ENCODE data around the gene CIRBP. TPM values are rescaled to one million over a fixed set of nuclear protein-coding genes. Genes with fewer than 3 reads are reported as not detected.

Gene CIRBP
- polyA plus RNA-seq, 1 of the 3 experiments (the other 2 are of a cell fraction), result 762 TPM

DNA sequence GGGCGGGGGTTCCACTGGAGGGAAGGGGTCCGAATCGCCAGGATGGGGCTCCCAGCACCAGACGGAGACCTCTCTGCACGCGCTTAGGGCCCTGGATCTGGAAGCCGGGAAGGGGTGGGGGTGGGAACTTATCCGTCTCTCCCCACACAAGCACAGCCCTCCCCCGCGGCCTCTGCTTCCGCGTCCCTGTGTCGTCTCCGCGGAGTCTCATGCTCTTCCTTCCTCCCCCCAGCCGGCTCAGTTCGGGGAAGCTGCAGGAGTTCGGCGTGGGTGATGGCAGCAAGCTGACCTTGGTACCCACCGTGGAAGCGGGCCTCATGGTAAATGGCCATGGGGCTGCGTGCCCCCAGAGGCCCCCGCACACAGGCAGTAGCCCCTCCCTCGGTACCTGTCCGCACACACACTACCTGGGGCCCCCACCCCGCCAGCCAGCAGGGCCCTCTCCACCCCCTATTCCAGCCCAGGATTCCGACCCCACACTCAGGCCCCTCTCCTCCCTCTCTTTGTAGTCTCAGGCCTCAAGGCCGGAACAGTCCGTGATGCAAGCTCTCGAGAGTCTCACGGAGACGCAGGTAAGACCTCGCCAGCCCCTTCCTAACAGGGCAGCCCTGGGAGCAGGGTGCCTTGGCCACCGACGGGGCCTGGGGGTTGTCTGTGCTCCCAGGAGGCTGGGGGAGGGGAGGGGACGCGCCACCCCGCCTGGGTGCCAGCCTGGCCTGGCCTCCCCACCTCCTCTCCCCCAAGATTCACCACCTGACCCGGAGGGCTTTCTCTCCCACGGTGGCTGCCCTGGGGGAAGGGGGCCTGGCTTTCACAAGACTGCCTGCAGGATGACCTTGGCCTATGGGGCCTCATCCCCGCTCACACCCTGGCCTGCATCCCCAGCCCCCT is 17.6 kb upstream of the CIRBP start:
- H3K4me1 ChIP-seq (ENCODE audit: control insufficient read depth in 1 of 2, insufficient read depth in 2 of 2, low read depth in 1 of 2, low read length in 1 of 2), result peaks cover 22 to 26% of the 10 kb centered on the region in 2 experiments; a peak in 3 of 4 replicates
- 0% methylated on average over 13 of the region's 41 CpGs for WGBS (ENCODE audit: low lambda C conversion rate)
- CTCF ChIA-PET, result interaction anchor here (7.8 to 18.6 kb wide), 2 partner anchors 9 to 14 kb away, joined by 99 to 594 read pairs; partner anchors contain the start of gene ATP5F1D
- peaks cover 44% of the 10 kb centered on the region for H3F3A ChIP-seq (replicated peaks; ENCODE audit: insufficient read depth)
- POLR2A ChIA-PET, result interaction anchor here (0.9 to 1.3 kb wide), 3 partner anchors 10 to 17 kb away, joined by 3 to 5 read pairs (median 4); partner anchors contain the start of gene CIRBP
- DNase-seq, result peak; percentile 65
- peaks cover 75% of the 10 kb centered on the region for H3K79me2 ChIP-seq (ENCODE audit: insufficient read depth)
- H2AFZ ChIP-seq (ENCODE audit: low read depth), result no peak overlapping the region
- H3K9ac ChIP-seq, result peak overlapping the region; percentile 98
- no peaks in the 10 kb centered on the region for H3K9me2 ChIP-seq
- H3K27ac ChIP-seq (ENCODE audit: low read depth in 2 of 2, low read length in 1 of 2), result peak overlapping the region; percentile 95 to 99
- H3K9me3 ChIP-seq, result no peaks in the 10 kb centered on the region
- peak overlapping the region; percentile 99 for H3K4me2 ChIP-seq
- peak overlapping the region; percentile 79 to 86 for H3K4me3 ChIP-seq (ENCODE audit: low read depth in 2 of 2, low read length in 1 of 2)
- peaks cover 47% of the 10 kb centered on the region for H4K20me1 ChIP-seq (ENCODE audit: insufficient read depth)
- H3K27me3 ChIP-seq (ENCODE audit: insufficient read depth), result no peaks in the 10 kb centered on the region
- TF ChIP-seq MXI1 (IDR thresholded peaks at IDR 0.05; ENCODE audit: low read depth, low read length) (peak; percentile 30; the same call in 1 of the 2 replicates), PBX3 (IDR thresholded peaks at IDR 0.05) (0 out of 2 replicates have a peak, but pooled peaks have one; percentile 1), CHD2 (IDR thresholded peaks at IDR 0.05; ENCODE audit: low read length, partially characterized antibody) (peak; percentile 2)
- TF ChIP-seq, protein P1, sequence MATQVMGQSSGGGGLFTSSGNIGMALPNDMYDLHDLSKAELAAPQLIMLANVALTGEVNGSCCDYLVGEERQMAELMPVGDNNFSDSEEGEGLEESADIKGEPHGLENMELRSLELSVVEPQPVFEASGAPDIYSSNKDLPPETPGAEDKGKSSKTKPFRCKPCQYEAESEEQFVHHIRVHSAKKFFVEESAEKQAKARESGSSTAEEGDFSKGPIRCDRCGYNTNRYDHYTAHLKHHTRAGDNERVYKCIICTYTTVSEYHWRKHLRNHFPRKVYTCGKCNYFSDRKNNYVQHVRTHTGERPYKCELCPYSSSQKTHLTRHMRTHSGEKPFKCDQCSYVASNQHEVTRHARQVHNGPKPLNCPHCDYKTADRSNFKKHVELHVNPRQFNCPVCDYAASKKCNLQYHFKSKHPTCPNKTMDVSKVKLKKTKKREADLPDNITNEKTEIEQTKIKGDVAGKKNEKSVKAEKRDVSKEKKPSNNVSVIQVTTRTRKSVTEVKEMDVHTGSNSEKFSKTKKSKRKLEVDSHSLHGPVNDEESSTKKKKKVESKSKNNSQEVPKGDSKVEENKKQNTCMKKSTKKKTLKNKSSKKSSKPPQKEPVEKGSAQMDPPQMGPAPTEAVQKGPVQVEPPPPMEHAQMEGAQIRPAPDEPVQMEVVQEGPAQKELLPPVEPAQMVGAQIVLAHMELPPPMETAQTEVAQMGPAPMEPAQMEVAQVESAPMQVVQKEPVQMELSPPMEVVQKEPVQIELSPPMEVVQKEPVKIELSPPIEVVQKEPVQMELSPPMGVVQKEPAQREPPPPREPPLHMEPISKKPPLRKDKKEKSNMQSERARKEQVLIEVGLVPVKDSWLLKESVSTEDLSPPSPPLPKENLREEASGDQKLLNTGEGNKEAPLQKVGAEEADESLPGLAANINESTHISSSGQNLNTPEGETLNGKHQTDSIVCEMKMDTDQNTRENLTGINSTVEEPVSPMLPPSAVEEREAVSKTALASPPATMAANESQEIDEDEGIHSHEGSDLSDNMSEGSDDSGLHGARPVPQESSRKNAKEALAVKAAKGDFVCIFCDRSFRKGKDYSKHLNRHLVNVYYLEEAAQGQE (IDR thresholded peaks at IDR 0.05; ENCODE audit: low read depth, low read length), result no peak
- TF ChIP-seq, protein P2, sequence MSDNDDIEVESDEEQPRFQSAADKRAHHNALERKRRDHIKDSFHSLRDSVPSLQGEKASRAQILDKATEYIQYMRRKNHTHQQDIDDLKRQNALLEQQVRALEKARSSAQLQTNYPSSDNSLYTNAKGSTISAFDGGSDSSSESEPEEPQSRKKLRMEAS (IDR thresholded peaks at IDR 0.05; ENCODE audit: low read depth), result peak; percentile 0; the same call in 1 of the 2 replicates
- H3K36me3 ChIP-seq (replicated peaks in 1 of 2; ENCODE audit: control insufficient read depth in 1 of 2, insufficient read depth in 2 of 2, low read length in 1 of 2), result peaks cover 30 to 41% of the 10 kb centered on the region in 2 experiments

DNA sequence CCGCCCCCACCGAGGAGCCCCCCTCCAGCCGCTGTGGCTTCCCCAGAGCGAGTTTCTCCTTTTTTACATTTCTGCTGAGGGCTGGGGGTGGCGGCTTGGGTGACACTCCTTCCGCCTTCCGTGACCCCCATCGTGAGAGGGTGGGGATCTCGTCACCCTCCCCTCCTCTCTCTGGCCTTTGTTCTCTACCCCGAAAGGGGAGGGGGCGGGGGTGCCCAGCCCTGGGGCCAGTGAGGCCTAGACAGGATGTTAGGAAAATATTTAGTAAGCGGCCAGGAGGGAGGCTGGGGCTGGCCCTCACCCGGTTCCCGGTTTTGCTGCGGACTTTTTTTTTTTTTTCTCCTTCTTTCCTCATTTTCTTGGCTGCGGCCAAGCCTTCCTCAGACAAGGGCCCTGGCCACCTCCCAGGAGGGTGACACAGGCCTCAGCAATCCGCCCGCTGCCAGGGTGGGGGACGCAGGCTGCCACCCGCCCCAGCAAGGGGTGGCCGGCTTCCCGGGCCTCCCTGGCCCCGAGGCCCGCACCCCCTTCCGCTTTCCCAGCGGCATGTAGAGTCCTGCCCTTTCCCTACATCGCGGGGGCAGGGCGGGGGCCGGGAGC is 16.8 kb upstream of the CIRBP start:
- ChIA-PET POLR2A (interaction anchor here (0.9 to 1.9 kb wide), 8 partner anchors 8 to 21 kb away, joined by 3 to 32 read pairs (median 4); partner anchors contain the start of genes ATP5F1D and CIRBP), CTCF (interaction anchor here (0.8 to 18.6 kb wide), 6 partner anchors 10 to 139 kb away, joined by 3 to 594 read pairs (median 4); partner anchors contain the start of genes ATP5F1D and CIRBP)
- Histone ChIP-seq H4K20me1 (ENCODE audit: insufficient read depth) (peaks cover 54% of the 10 kb centered on the region), H3K9me3 (no peaks in the 10 kb centered on the region), H3F3A (replicated peaks; ENCODE audit: insufficient read depth) (peaks cover 51% of the 10 kb centered on the region), H3K4me2 (peak overlapping the region; percentile 99), H3K4me1 (ENCODE audit: control insufficient read depth in 1 of 2, insufficient read depth in 2 of 2, low read depth in 1 of 2, low read length in 1 of 2) (peaks cover 21 to 26% of the 10 kb centered on the region in 2 experiments; a peak in 3 of 4 replicates), H3K79me2 (ENCODE audit: insufficient read depth) (peaks cover 77% of the 10 kb centered on the region), H3K27me3 (ENCODE audit: insufficient read depth) (no peaks in the 10 kb centered on the region), H3K27ac (ENCODE audit: low read depth in 2 of 2, low read length in 1 of 2) (peak overlapping the region; percentile 95 to 99), H2AFZ (ENCODE audit: low read depth) (no peak overlapping the region), H3K36me3 (replicated peaks in 1 of 2; ENCODE audit: control insufficient read depth in 1 of 2, insufficient read depth in 2 of 2, low read length in 1 of 2) (peaks cover 37 to 45% of the 10 kb centered on the region in 2 experiments), H3K9me2 (no peaks in the 10 kb centered on the region), H3K4me3 (ENCODE audit: low read depth in 2 of 2, low read length in 1 of 2) (peak overlapping the region; percentile 79 to 86), H3K9ac (peak overlapping the region; percentile 98)
- WGBS (ENCODE audit: low lambda C conversion rate), result 4% methylated on average over 17 of the region's 30 CpGs
- DNase-seq, result peak; percentile 55
- no peak for TF ChIP-seq NRF1 (IDR thresholded peaks at IDR 0.05; ENCODE audit: low read depth, low read length)
- peak; percentile 51; the same call in 1 of the 2 replicates for TF ChIP-seq FOSL2 (IDR thresholded peaks at IDR 0.05; ENCODE audit: borderline replicate concordance, low read depth)
- TF ChIP-seq SIN3A (IDR thresholded peaks at IDR 0.05; ENCODE audit: borderline replicate concordance, low read depth, low read length), result no peak
- no peak; the same call in 1 of the 2 replicates for TF ChIP-seq YY1 (IDR thresholded peaks at IDR 0.05; ENCODE audit: low read depth)
- TF ChIP-seq RXRA (IDR thresholded peaks at IDR 0.05; ENCODE audit: borderline replicate concordance, low read depth), result peak; percentile 24; the same call in 1 of the 2 replicates
- peak in 1 of 2 experiments; percentile 33; a peak in 1 of 4 replicates for TF ChIP-seq EP300 (IDR thresholded peaks at IDR 0.05; ENCODE audit: borderline replicate concordance in 1 of 2, low read depth in 1 of 2, low read length in 1 of 2)
- TF ChIP-seq TEAD4 (IDR thresholded peaks at IDR 0.05; ENCODE audit: borderline replicate concordance, insufficient read depth), result peak; percentile 31; the same call in 1 of the 2 replicates
- TF ChIP-seq PBX3 (IDR thresholded peaks at IDR 0.05), result no peak
- peak; percentile 52 for TF ChIP-seq JUND (IDR thresholded peaks at IDR 0.05)
- TF ChIP-seq FOXM1 (IDR thresholded peaks at IDR 0.05; ENCODE audit: low read depth), result 0 out of 2 replicates have a peak, but pooled peaks have one; percentile 17
